CD4-positive, alpha-beta T cell (primary cell): ENCODE data around the gene GNA15. TPM values are rescaled to one million over a fixed set of nuclear protein-coding genes. Genes with fewer than 3 reads are reported as not detected.

Source experiments
- ATAC-seq: fragments of 200-7000 bp; cut with Tn5 transposase; one replicate; pipeline ENCODE4 v1.10.0; 2022; ENCODE audit warnings: mild to moderate bottlenecking; ENCODE audit not compliant: poor library complexity
- CTCF ChIA-PET: fragments of 350-600 bp; sonication (Branson Sonifier 250); formaldehyde crosslinking; loops from one replicate; lab custom pipeline; 2021; ENCODE audit warnings: antibody characterized with exemption, inconsistent platforms; lab: Charles Lee
- POLR2A ChIA-PET: fragments of 350-600 bp; sonication (Branson Sonifier 250); formaldehyde crosslinking; loops from one replicate; lab custom pipeline; 2021; ENCODE audit warnings: antibody characterized with exemption, inconsistent platforms; lab: Charles Lee
- DNase-seq, 14 experiments: peaks; one replicate each; pipeline ENCODE4 v3.0.0-alpha.2; 2013 to 2020; ENCODE audit warnings: mixed read lengths in 2 of 14
- H3K27ac ChIP-seq, 2 donors: one replicate each; pipeline versions ENCODE4 v1.5.1 to v1.7.0; 2013; ENCODE audit warnings: low read length in 2 of 2, low read depth in 1 of 2, mild to moderate bottlenecking in 1 of 2
- H3K27me3 ChIP-seq, 2 experiments: 1 replicate in 1 of 2; 2 replicates in 1 of 2; pipeline versions ENCODE4 v1.6.1 to v1.7.0; 2013; ENCODE audit warnings: low read length in 2 of 2, control low read depth in 1 of 2, mild to moderate bottlenecking in 1 of 2, moderate library complexity in 1 of 2; ENCODE audit not compliant: insufficient read depth in 2 of 2, control insufficient read depth in 1 of 2
- H3K36me3 ChIP-seq: one replicate; pipeline ENCODE4 v1.6.1; 2013; ENCODE audit warnings: low read length, control low read depth; ENCODE audit not compliant: insufficient read depth
- H3K4me1 ChIP-seq: one replicate; pipeline ENCODE4 v1.6.1; 2013; ENCODE audit warnings: low read length, control low read depth; ENCODE audit not compliant: insufficient read depth
- H3K4me3 ChIP-seq: one replicate; pipeline ENCODE4 v1.5.1; 2013; ENCODE audit warnings: mild to moderate bottlenecking, low read length, moderate library complexity
- H3K9me3 ChIP-seq, 2 experiments: 1 replicate in 1 of 2; 2 replicates in 1 of 2; pipeline versions ENCODE4 v1.6.1 to v1.7.0; 2013; ENCODE audit warnings: low read length in 2 of 2, mild to moderate bottlenecking in 2 of 2, control low read depth in 1 of 2, moderate library complexity in 1 of 2; ENCODE audit not compliant: control insufficient read depth in 1 of 2, insufficient read depth in 1 of 2
- H3K27ac Mint-ChIP-seq: one replicate; pipeline ENCODE4 v1.8.0; 2020; ENCODE audit warnings: mixed read lengths
- H3K27me3 Mint-ChIP-seq: one replicate; pipeline ENCODE4 v1.8.0; 2021; ENCODE audit warnings: mixed read lengths
- H3K36me3 Mint-ChIP-seq: one replicate; pipeline ENCODE4 v1.8.0; 2021; ENCODE audit warnings: low read depth, mixed read lengths
- H3K4me1 Mint-ChIP-seq: one replicate; pipeline ENCODE4 v1.8.0; 2021; ENCODE audit warnings: low read depth, mixed read lengths
- H3K4me3 Mint-ChIP-seq: one replicate; pipeline ENCODE4 v1.8.0; 2020; ENCODE audit warnings: mild to moderate bottlenecking, mixed read lengths
- H3K9me3 Mint-ChIP-seq: one replicate; pipeline ENCODE4 v1.8.0; 2020; ENCODE audit warnings: mixed read lengths
- intact Hi-C, 2 experiments: fragments of 100-400 bp; cut with DNase I in 1 of 2; cut with micrococcal nuclease in 1 of 2; formaldehyde crosslinking; loops; one replicate each; pipeline versions ENCODE4 v1.15.1 to v1.9.0; 2023 to 2025; cut with DNase I, micrococcal nuclease
- total RNA-seq, 174 experiments: library from RNA in 2 of 174; stranded (reverse) in 2 of 174; gene quantifications; one replicate each; pipeline ENCODE4 v1.2.3 and lab custom pipeline; 2021 to 2026
- TF ChIP-seq, protein P1 (sequence below): fragments of 200-600 bp; IDR thresholded peaks from one replicate; pipeline ENCODE4 v1.8.0; 2022; ENCODE audit warnings: antibody characterized with exemption, mild to moderate bottlenecking

GNA15 gene
- total RNA-seq, 2 experiments from 2014 or later: 12.1 to 14.9 TPM

DNA sequence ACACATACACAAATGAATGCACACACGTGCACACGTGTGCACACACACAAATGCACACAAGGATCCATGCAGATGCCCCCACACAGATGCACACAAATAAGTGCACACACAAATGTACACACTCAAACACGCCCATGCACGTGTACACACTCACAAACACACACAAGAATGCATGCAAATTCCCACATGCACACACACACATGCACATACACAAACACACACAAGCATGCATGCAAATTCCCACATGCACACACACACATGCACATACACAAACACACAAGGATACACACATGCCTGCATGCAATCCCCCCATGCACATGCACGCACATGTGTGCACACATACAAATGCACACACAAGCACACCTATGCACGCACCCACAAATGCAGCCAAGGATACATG is 13.3 kb downstream of the GNA15 start:
- Mint-ChIP-seq H3K4me3 (no peak overlapping the region), H3K27ac (no peak overlapping the region), H3K9me3 (no peaks in the 10 kb centered on the region), H3K4me1 (no peaks in the 10 kb centered on the region), H3K27me3 (no peaks in the 10 kb centered on the region), H3K36me3 (no peaks in the 10 kb centered on the region)
- Histone ChIP-seq H3K27me3 (no peaks in the 10 kb centered on the region), H3K9me3 (peaks cover 0 to 6% of the 10 kb centered on the region in 2 experiments), H3K27ac (no peak overlapping the region), H3K4me3 (no peak overlapping the region), H3K36me3 (peaks cover 7% of the 10 kb centered on the region), H3K4me1 (peaks cover 27% of the 10 kb centered on the region)
- CTCF ChIA-PET: no interaction called here
- no peak for ATAC-seq
- POLR2A ChIA-PET: no interaction called here
- TF ChIP-seq, protein P1, sequence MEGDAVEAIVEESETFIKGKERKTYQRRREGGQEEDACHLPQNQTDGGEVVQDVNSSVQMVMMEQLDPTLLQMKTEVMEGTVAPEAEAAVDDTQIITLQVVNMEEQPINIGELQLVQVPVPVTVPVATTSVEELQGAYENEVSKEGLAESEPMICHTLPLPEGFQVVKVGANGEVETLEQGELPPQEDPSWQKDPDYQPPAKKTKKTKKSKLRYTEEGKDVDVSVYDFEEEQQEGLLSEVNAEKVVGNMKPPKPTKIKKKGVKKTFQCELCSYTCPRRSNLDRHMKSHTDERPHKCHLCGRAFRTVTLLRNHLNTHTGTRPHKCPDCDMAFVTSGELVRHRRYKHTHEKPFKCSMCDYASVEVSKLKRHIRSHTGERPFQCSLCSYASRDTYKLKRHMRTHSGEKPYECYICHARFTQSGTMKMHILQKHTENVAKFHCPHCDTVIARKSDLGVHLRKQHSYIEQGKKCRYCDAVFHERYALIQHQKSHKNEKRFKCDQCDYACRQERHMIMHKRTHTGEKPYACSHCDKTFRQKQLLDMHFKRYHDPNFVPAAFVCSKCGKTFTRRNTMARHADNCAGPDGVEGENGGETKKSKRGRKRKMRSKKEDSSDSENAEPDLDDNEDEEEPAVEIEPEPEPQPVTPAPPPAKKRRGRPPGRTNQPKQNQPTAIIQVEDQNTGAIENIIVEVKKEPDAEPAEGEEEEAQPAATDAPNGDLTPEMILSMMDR: no peak
- DNase-seq: no peak
- intact Hi-C loops: no loop called here

DNA sequence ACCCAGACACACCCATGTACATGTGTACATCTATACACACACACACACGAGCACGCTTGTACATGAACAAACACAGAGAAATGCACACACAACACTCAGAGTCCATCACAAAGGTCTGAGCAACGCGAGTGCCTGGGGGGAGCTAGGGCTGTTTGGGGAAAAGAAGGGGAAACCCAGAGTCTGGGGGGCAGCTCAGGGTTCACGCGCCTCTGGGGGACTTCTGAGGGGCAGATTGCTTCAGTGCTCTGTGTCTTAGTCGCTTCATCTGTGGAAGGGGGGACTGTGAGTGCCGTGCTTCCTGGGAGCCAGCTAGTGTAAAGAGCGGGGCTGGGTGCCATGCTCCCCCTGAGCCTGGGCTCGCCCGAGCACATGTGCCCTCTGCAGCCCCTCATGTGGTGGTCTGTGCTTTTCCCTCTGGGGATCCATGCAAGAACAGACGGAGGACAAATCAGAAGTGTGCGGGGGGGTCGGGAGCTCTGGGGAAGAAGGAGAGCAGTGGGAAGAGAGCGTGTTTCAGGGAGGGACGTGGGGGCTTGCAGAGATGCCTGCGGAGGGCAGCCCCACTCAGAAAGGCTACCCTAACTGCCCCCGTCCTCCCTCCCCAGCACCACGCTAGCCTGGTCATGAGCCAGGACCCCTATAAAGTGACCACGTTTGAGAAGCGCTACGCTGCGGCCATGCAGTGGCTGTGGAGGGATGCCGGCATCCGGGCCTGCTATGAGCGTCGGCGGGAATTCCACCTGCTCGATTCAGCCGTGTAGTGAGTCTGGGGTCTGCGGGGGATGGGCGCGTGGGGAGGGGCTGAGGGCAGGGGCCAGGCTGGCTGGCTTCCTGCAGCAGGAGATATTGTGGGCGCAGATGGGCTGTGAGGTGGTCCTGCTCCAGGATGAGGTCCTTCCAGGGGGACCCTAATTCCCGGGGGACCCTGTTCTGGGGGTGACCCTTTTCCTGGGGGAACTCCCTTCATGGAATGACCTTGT is 14.0 kb downstream of the GNA15 start:
- Histone ChIP-seq H3K27me3 (no peaks in the 10 kb centered on the region), H3K27ac (no peak overlapping the region), H3K9me3 (peaks cover 0 to 6% of the 10 kb centered on the region in 2 experiments), H3K4me1 (peaks cover 34% of the 10 kb centered on the region), H3K4me3 (no peak overlapping the region), H3K36me3 (peaks cover 7% of the 10 kb centered on the region)
- H3K36me3 Mint-ChIP-seq: no peaks in the 10 kb centered on the region
- H3K9me3 Mint-ChIP-seq: no peaks in the 10 kb centered on the region
- CTCF ChIA-PET: no interaction called here
- H3K27me3 Mint-ChIP-seq: no peaks in the 10 kb centered on the region
- POLR2A ChIA-PET: no interaction called here
- H3K27ac Mint-ChIP-seq: no peak overlapping the region
- no peaks in the 10 kb centered on the region for H3K4me1 Mint-ChIP-seq
- intact Hi-C loops: no loop called here
- no peak for ATAC-seq
- TF ChIP-seq, protein P1: no peak
- no peak for DNase-seq
- H3K4me3 Mint-ChIP-seq: no peak overlapping the region

DNA sequence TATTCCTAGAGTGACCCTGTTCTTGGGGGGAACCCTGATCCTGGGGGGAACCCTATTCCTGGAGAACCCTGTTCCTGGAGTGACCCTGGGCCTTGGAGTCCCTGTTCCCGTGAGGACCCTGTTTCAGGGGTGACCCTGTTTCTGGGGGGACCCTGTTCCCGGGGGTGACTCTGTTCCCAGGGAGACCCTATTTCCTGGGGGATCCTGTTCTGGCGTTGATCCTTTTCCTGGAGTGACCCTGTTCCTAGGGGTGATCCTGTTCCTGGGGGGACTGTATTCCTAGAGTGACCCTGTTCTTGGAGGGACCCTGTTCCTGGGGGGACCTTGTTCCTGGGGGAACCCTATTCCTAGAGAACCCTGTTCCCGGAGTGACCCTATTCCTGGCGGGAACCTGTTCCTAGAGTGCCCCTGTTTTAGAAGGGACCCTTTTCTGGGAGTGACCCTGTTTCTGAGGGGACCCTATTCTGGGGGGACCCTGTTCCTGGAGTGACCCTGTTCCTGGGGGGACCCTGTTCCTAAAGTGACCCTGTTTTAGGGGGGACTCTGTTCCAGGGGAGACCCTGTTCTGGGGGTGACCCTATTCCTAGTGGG is 15.0 kb downstream of the GNA15 start:
- Mint-ChIP-seq H3K4me1 (no peaks in the 10 kb centered on the region), H3K36me3 (no peaks in the 10 kb centered on the region), H3K9me3 (no peaks in the 10 kb centered on the region), H3K27ac (no peak overlapping the region), H3K4me3 (no peak overlapping the region), H3K27me3 (no peaks in the 10 kb centered on the region)
- H3K4me1 ChIP-seq: peaks cover 44% of the 10 kb centered on the region
- no peak for ATAC-seq
- H3K36me3 ChIP-seq: peaks cover 7% of the 10 kb centered on the region
- intact Hi-C loops: no loop called here
- POLR2A ChIA-PET: interaction anchor here (1.1 kb wide), 2 partner anchors 35 to 36 kb away, joined by 3 to 4 read pairs; partner anchors contain the start of gene NCLN
- CTCF ChIA-PET: no interaction called here
- no peak overlapping the region for H3K4me3 ChIP-seq
- peaks cover 0 to 6% of the 10 kb centered on the region in 2 experiments for H3K9me3 ChIP-seq
- H3K27me3 ChIP-seq: no peaks in the 10 kb centered on the region
- H3K27ac ChIP-seq: no peak overlapping the region
- no peak for DNase-seq
- TF ChIP-seq, protein P1: no peak
